GM23338 (cell line): Measurements from ENCODE around the gene NLRP1.

Experiments used
- CREB1 ChIP-seq: fragments of 250-450 bp; sonication (Bioruptor Pico); IDR thresholded peaks from 2 replicates; pipeline ENCODE4 v1.5.0; 2020; ENCODE audit warnings: low read depth, mild to moderate bottlenecking, moderate library complexity
- EZH2 ChIP-seq: fragments of 200-600 bp; sonication (generic); IDR thresholded peaks from one replicate; pipeline ENCODE4 v1.8.0; 2017; ENCODE audit warnings: antibody characterized with exemption, mild to moderate bottlenecking, low read depth; ENCODE audit not compliant: unreplicated experiment
- EZH2phosphoT487 ChIP-seq: fragments of 200-600 bp; sonication (generic); IDR thresholded peaks from one replicate; pipeline ENCODE4 v1.8.1; 2018; ENCODE audit warnings: antibody characterized with exemption; ENCODE audit not compliant: unreplicated experiment
- JUNB ChIP-seq: IDR thresholded peaks from one replicate; pipeline ENCODE4 v1.6.1; 2016; ENCODE audit warnings: antibody characterized with exemption; ENCODE audit not compliant: unreplicated experiment
- NANOG ChIP-seq: IDR thresholded peaks from 2 replicates; pipeline ENCODE4 v1.6.1; 2016; ENCODE audit warnings: antibody characterized with exemption, borderline replicate concordance
- POLR2AphosphoS5 ChIP-seq: IDR thresholded peaks from 2 replicates; pipeline ENCODE4 v1.6.1; 2016; ENCODE audit warnings: antibody characterized with exemption, low read depth
- ZNF114 ChIP-seq: fragments of 250-450 bp; sonication (Bioruptor Pico); IDR thresholded peaks from 2 replicates; pipeline ENCODE4 v1.5.0; 2020; ENCODE audit warnings: mild to moderate bottlenecking, moderate library complexity
- ZNF331 ChIP-seq: fragments of 250-450 bp; sonication (Bioruptor Pico); IDR thresholded peaks from 2 replicates; pipeline ENCODE4 v1.5.0; 2020; ENCODE audit warnings: low read depth, mild to moderate bottlenecking, moderate library complexity
- TF ChIP-seq, protein P1 (sequence below), 2 experiments: fragments of 200-600 bp in 1 of 2; sonication (generic) in 1 of 2; conservative IDR thresholded peaks; 2 replicates each; pipeline versions ENCODE4 v1.5.1 to v1.6.1; 2016 to 2017; ENCODE audit warnings: antibody characterized with exemption in 2 of 2, low read depth in 2 of 2, mild to moderate bottlenecking in 2 of 2, moderate library complexity in 1 of 2
- TF ChIP-seq, protein P2 (sequence below): IDR thresholded peaks from one replicate; pipeline ENCODE4 v1.6.1; 2018; ENCODE audit warnings: antibody characterized with exemption; ENCODE audit not compliant: unreplicated experiment
- TF ChIP-seq, protein P3 (sequence below): IDR thresholded peaks from 2 replicates; pipeline ENCODE4 v1.6.1; 2016; ENCODE audit warnings: antibody characterized with exemption

DNA sequence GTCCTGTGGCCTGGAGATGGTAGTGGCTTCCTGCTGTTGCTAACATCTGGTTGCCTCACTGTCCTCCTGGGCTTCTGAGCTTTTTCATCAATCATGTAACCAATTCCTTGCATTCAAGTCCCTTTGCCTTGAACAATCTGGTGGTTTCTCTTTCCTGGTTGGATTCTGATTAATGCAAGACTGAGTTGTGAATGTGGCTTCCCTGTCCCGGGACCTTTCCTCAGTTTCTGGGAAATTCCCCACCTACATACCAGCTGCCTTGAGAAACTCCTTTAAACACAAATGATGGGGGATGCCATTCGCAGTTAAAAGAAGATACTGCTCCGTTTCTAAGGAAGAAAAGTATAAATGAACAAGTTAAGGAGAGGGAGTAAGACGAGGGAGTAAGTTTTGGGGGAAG is 39.9 kb upstream of the NLRP1 start:
- TF ChIP-seq, protein P1, sequence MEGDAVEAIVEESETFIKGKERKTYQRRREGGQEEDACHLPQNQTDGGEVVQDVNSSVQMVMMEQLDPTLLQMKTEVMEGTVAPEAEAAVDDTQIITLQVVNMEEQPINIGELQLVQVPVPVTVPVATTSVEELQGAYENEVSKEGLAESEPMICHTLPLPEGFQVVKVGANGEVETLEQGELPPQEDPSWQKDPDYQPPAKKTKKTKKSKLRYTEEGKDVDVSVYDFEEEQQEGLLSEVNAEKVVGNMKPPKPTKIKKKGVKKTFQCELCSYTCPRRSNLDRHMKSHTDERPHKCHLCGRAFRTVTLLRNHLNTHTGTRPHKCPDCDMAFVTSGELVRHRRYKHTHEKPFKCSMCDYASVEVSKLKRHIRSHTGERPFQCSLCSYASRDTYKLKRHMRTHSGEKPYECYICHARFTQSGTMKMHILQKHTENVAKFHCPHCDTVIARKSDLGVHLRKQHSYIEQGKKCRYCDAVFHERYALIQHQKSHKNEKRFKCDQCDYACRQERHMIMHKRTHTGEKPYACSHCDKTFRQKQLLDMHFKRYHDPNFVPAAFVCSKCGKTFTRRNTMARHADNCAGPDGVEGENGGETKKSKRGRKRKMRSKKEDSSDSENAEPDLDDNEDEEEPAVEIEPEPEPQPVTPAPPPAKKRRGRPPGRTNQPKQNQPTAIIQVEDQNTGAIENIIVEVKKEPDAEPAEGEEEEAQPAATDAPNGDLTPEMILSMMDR (conservative IDR thresholded peaks at IDR 0.05; ENCODE audit: low read depth in 2 of 2), result no peak
- TF ChIP-seq EZH2 (no peak), EZH2phosphoT487 (no peak), POLR2AphosphoS5 (no peak), CREB1 (CRISPR knock-in tag) (no peak), JUNB (no peak), ZNF331 (CRISPR knock-in tag) (no peak), NANOG (no peak), ZNF114 (CRISPR knock-in tag) (no peak)
- TF ChIP-seq, protein P2, sequence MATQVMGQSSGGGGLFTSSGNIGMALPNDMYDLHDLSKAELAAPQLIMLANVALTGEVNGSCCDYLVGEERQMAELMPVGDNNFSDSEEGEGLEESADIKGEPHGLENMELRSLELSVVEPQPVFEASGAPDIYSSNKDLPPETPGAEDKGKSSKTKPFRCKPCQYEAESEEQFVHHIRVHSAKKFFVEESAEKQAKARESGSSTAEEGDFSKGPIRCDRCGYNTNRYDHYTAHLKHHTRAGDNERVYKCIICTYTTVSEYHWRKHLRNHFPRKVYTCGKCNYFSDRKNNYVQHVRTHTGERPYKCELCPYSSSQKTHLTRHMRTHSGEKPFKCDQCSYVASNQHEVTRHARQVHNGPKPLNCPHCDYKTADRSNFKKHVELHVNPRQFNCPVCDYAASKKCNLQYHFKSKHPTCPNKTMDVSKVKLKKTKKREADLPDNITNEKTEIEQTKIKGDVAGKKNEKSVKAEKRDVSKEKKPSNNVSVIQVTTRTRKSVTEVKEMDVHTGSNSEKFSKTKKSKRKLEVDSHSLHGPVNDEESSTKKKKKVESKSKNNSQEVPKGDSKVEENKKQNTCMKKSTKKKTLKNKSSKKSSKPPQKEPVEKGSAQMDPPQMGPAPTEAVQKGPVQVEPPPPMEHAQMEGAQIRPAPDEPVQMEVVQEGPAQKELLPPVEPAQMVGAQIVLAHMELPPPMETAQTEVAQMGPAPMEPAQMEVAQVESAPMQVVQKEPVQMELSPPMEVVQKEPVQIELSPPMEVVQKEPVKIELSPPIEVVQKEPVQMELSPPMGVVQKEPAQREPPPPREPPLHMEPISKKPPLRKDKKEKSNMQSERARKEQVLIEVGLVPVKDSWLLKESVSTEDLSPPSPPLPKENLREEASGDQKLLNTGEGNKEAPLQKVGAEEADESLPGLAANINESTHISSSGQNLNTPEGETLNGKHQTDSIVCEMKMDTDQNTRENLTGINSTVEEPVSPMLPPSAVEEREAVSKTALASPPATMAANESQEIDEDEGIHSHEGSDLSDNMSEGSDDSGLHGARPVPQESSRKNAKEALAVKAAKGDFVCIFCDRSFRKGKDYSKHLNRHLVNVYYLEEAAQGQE, result no peak
- TF ChIP-seq, protein P3, sequence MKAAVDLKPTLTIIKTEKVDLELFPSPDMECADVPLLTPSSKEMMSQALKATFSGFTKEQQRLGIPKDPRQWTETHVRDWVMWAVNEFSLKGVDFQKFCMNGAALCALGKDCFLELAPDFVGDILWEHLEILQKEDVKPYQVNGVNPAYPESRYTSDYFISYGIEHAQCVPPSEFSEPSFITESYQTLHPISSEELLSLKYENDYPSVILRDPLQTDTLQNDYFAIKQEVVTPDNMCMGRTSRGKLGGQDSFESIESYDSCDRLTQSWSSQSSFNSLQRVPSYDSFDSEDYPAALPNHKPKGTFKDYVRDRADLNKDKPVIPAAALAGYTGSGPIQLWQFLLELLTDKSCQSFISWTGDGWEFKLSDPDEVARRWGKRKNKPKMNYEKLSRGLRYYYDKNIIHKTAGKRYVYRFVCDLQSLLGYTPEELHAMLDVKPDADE, result no peak
